Astrocyte of the spinal cord (primary cell): ENCODE results near the gene ZNF57.
"Not testable (repeated sequence)": the region's sequence is repeated elsewhere in the genome, so short reads cannot be mapped to it uniquely, and the experiment has no call there.

Experiments
- DNase-seq: peaks from one replicate; pipeline ENCODE4 v3.0.0; 2011; ENCODE audit warnings: low read depth, low spot score
- H3K4me3 ChIP-seq: 2 replicates; pipeline ENCODE4 v1.5.1; 2011; ENCODE audit warnings: low read depth, mild to moderate bottlenecking, low read length, moderate library complexity
- CTCF ChIP-seq: IDR thresholded peaks from 2 replicates; pipeline ENCODE4 v1.5.1; 2012; ENCODE audit warnings: low read depth, mild to moderate bottlenecking, low read length, inconsistent platforms
- in situ Hi-C: cut with HindIII; loops from 2 replicates; pipeline ENCODE4 v1.10.0; 2017; ENCODE audit warnings: low sequenced_read_pairs

ZNF57 gene

GRCh38 chr19:2922987-2923386 lies 22.3 kb downstream of the ZNF57 start:
- in situ Hi-C loops = no loop called here
- no peak for DNase-seq
- TF ChIP-seq CTCF = no peak
- H3K4me3 ChIP-seq = no peak overlapping the region

- DNase-seq = peak; percentile 24
- H3K4me3 ChIP-seq = no peak overlapping the region
- in situ Hi-C loops = no loop called here
- TF ChIP-seq CTCF = no peak
Measured at GRCh38 chr19:2923510-2923909, 22.8 kb downstream of the ZNF57 start.

GRCh38 chr19:2926341-2927031 lies 25.8 kb downstream of the ZNF57 start:
- DNase-seq = no peak
- H3K4me3 ChIP-seq = no peak overlapping the region
- in situ Hi-C loops = no loop called here
- TF ChIP-seq CTCF = no peak

GRCh38 chr19:2927032-2927430 lies 26.3 kb downstream of the ZNF57 start:
- no peak overlapping the region for H3K4me3 ChIP-seq
- no peak for DNase-seq
- no peak for TF ChIP-seq CTCF
- in situ Hi-C loops = no loop called here

- no peak for TF ChIP-seq CTCF
- DNase-seq = no peak
- no peak overlapping the region for H3K4me3 ChIP-seq
- in situ Hi-C loops = no loop called here
Measured at GRCh38 chr19:2933490-2933910, 32.8 kb downstream of the ZNF57 start.

- H3K4me3 ChIP-seq, DNase-seq, in situ Hi-C loops: not testable (repeated sequence)
Measured at GRCh38 chr19:2935863-2936262, 35.1 kb downstream of the ZNF57 start.

GRCh38 chr19:2942928-2943640 lies 42.4 kb downstream of the ZNF57 start:
- in situ Hi-C loops = no loop called here
- no peak for DNase-seq
- H3K4me3 ChIP-seq = no peak overlapping the region
- no peak for TF ChIP-seq CTCF
